ENCODE data around the gene TIMMDC1. TPM values are rescaled to one million over a fixed set of nuclear protein-coding genes. Genes with fewer than 3 reads are reported as not detected.

TIMMDC1 gene
- total and polyA plus RNA-seq, 10 of the 15 experiments (the other 5 are each of a cell fraction or from before 2014, with no cell fraction given): 55.9 to 146 (median 72.1) TPM

GRCh38 chr3:119559441-119559963 is 61.2 kb downstream of the TIMMDC1 start, which contains the start of gene CD80:
Gene CD80, minus strand, starts transcription at chr3:119559614. Its CDS starts 1,886 bp downstream, at chr3:119557728.
- in situ Hi-C loops (cut with MboI): no loop called here
- Histone ChIP-seq H3K4me2 (ENCODE audit: control insufficient read depth, insufficient read depth) (peak within 1 kb of the TSS; percentile 98), H3K79me2 (ENCODE audit: control insufficient read depth, insufficient read depth, low read length) (peaks cover 80% of the 10 kb centered on the region), H4K20me1 (ENCODE audit: control insufficient read depth, insufficient read depth) (no peaks in the 10 kb centered on the region), H3K9ac (ENCODE audit: control insufficient read depth, insufficient read depth, low read length) (peak within 1 kb of the TSS; percentile 99), H3K36me3 (ENCODE audit: control insufficient read depth in 2 of 2, insufficient read depth in 2 of 2, low read length in 1 of 2) (peaks cover 0 to under 1% of the 10 kb centered on the region in 2 experiments; a peak in 1 of 4 replicates), H2AFZ (ENCODE audit: control insufficient read depth, low read depth, low read length) (peak within 1 kb of the TSS; percentile 67), H3K9me3 (replicated peaks; ENCODE audit: control insufficient read depth, insufficient read depth, low read length) (peaks cover 2% of the 10 kb centered on the region; the same call in 2 of the 3 replicates), H3K27me3 (replicated peaks in 1 of 2; ENCODE audit: control insufficient read depth in 2 of 2, insufficient read depth in 2 of 2, low read length in 1 of 2) (no peaks in the 10 kb centered on the region), H3K27ac (ENCODE audit: control insufficient read depth, insufficient read depth) (peak within 1 kb of the TSS; percentile 98), H3K4me1 (ENCODE audit: control insufficient read depth, insufficient read depth, low read length) (peaks cover 22% of the 10 kb centered on the region), H3K4me3 (peak within 1 kb of the TSS; percentile 76)
- BruUV-seq (replicated peaks): no TSS peak
- SMC1A ChIA-PET (ENCODE audit: uncharacterized antibody, unreplicated experiment): interaction anchor here (0.9 to 8.9 kb wide), 24 partner anchors 9 to 290 kb away, joined by 3 to 151 read pairs (median 6); partner anchors contain the start of genes ADPRH, COX17 and PLA1A
- intact Hi-C loops (cut with micrococcal nuclease; ENCODE audit: unreplicated experiment): loop anchor here (1.0 to 10.0 kb wide), 7 partner anchors 61 to 535 kb away; partner anchors contain the start of genes COX17, GSK3B, POGLUT1 and TIMMDC1
- peak; percentile 72 for ATAC-seq
- CTCF ChIA-PET: interaction anchor here (0.7 to 6.0 kb wide), 31 partner anchors 10 to 677 kb away, joined by 3 to 60 read pairs (median 5); partner anchors contain the start of genes ARHGAP31, TIMMDC1 and TMEM39A
- 0% methylated on average over 7 of the region's 7 CpGs for WGBS (ENCODE audit: insufficient coverage, insufficient replicate concordance, low lambda C conversion rate, missing lambda C conversion rate)
- RAD21 ChIA-PET (ENCODE audit: unreplicated experiment): interaction anchor here (0.7 to 11.9 kb wide), 24 partner anchors 8 to 266 kb away, joined by 3 to 239 read pairs (median 5); partner anchors contain the start of genes ADPRH, COX17, PLA1A and TMEM39A
- POLR2A ChIA-PET: interaction anchor here (0.6 to 6.4 kb wide), 18 partner anchors 9 to 137 kb away, joined by 3 to 104 read pairs (median 5); partner anchors contain the start of genes ADPRH, COX17, PLA1A and TIMMDC1
- DNase-seq (ENCODE audit: low read depth, low spot score): peak; percentile 82
- no peak for FAIRE-seq
- TF ChIP-seq CEBPB (IDR thresholded peaks at IDR 0.05; ENCODE audit: borderline replicate concordance in 1 of 2, low read depth in 2 of 2, low read length in 2 of 2) (no peak), STAT3 (IDR thresholded peaks at IDR 0.05; ENCODE audit: low read depth, low read length) (no peak), ZNF24 (IDR thresholded peaks at IDR 0.05) (peak; percentile 58), NFIC (IDR thresholded peaks at IDR 0.05; ENCODE audit: low read depth, low read length) (peak; percentile 38; the same call in 1 of the 2 replicates), RBBP5 (conservative IDR thresholded peaks at IDR 0.05) (no peak), PAX8 (IDR thresholded peaks at IDR 0.05) (no peak), CUX1 (IDR thresholded peaks at IDR 0.05; ENCODE audit: insufficient replicate concordance, low read depth, low read length) (no peak), FOXK2 (IDR thresholded peaks at IDR 0.05) (no peak)
- TF ChIP-seq, protein P1, sequence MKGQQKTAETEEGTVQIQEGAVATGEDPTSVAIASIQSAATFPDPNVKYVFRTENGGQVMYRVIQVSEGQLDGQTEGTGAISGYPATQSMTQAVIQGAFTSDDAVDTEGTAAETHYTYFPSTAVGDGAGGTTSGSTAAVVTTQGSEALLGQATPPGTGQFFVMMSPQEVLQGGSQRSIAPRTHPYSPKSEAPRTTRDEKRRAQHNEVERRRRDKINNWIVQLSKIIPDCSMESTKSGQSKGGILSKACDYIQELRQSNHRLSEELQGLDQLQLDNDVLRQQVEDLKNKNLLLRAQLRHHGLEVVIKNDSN (IDR thresholded peaks at IDR 0.05; ENCODE audit: borderline replicate concordance, extremely low read length, insufficient read depth, low read depth, low read length): no peak
- TF ChIP-seq, protein P2, sequence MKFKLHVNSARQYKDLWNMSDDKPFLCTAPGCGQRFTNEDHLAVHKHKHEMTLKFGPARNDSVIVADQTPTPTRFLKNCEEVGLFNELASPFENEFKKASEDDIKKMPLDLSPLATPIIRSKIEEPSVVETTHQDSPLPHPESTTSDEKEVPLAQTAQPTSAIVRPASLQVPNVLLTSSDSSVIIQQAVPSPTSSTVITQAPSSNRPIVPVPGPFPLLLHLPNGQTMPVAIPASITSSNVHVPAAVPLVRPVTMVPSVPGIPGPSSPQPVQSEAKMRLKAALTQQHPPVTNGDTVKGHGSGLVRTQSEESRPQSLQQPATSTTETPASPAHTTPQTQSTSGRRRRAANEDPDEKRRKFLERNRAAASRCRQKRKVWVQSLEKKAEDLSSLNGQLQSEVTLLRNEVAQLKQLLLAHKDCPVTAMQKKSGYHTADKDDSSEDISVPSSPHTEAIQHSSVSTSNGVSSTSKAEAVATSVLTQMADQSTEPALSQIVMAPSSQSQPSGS (IDR thresholded peaks at IDR 0.05; ENCODE audit: low read length): no peak; the same call in 1 of the 2 replicates
- TF ChIP-seq, protein P3, sequence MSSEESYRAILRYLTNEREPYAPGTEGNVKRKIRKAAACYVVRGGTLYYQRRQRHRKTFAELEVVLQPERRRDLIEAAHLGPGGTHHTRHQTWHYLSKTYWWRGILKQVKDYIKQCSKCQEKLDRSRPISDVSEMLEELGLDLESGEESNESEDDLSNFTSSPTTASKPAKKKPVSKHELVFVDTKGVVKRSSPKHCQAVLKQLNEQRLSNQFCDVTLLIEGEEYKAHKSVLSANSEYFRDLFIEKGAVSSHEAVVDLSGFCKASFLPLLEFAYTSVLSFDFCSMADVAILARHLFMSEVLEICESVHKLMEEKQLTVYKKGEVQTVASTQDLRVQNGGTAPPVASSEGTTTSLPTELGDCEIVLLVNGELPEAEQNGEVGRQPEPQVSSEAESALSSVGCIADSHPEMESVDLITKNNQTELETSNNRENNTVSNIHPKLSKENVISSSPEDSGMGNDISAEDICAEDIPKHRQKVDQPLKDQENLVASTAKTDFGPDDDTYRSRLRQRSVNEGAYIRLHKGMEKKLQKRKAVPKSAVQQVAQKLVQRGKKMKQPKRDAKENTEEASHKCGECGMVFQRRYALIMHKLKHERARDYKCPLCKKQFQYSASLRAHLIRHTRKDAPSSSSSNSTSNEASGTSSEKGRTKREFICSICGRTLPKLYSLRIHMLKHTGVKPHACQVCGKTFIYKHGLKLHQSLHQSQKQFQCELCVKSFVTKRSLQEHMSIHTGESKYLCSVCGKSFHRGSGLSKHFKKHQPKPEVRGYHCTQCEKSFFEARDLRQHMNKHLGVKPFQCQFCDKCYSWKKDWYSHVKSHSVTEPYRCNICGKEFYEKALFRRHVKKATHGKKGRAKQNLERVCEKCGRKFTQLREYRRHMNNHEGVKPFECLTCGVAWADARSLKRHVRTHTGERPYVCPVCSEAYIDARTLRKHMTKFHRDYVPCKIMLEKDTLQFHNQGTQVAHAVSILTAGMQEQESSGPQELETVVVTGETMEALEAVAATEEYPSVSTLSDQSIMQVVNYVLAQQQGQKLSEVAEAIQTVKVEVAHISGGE (CRISPR knock-in tag; IDR thresholded peaks at IDR 0.05): no peak

Measured in GM12878 (cell line).